NOMO-1 treated with DMSO at 0.1 percent for 48 hours (cell line): Measurements from ENCODE around the gene PSENEN.

Experiments
- DNase-seq: peaks from one replicate; lab custom pipeline; 2025; ENCODE audit not compliant: unreplicated experiment; lab: John Stamatoyannopoulos, UW

Gene PSENEN

DNA sequence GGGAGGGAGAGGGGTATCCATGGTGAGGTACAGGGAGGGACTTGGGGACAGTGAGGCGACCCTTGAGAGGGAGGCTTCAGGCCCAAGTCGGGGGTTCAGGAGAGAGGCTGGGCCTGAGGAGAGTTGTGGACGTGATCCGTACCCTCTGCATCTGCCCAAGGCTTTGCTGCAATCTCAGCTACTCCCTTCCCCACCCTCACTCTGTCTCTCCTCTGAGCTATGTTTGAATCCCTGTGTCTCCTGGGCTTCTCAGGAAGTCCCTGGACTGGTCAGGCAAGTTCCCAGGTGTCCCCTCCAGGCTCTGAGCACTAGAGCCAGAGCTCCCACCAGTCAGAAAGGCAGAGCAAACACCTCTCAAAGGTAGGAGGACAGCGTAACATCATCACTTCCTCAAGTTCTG is 4.7 kb downstream of the PSENEN start:
- DNase-seq = no peak

DNA sequence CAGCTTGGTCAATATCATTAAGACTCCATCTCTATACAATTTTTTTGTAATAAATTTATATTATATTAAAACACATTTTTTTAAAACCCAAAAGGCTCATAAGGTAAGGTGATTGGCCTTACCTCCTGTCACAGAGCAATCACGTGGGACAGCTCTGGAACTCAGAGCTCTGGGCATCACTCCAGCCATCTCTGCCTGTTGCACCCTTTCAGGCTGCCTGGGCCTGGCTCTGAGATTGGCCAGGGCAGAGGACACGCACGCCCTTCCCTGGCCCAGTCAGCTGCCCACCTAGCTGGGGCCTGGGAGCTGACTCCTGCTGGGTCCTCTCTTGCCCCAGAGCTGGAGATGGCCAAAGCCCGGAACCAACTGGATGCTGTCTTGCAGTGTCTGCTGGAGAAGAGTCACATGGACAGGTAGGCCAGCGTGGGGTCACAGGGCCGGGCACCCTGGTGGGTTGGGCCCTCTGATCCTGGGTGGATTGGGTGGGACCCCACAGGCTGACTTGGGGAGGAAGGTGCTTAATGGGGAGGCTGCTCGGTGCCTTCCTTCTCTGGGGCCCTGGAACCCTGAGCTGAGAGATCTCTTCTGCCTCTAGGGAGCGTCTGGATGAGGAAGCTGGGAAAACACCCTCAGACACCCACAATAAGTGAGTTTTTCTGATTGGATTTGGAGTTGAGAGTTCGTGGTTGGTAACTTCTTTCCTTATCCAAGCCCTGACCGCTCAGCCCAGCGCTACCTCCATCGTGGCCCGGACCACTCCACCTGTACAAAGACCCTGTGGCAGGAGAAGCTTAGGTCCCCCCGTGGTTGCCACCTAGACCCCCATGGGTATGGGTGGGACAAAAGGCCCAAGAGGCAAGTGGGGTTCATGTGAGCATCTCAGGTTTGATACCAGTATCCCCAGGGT is 6.6 kb downstream of the PSENEN start:
- DNase-seq = no peak

DNA sequence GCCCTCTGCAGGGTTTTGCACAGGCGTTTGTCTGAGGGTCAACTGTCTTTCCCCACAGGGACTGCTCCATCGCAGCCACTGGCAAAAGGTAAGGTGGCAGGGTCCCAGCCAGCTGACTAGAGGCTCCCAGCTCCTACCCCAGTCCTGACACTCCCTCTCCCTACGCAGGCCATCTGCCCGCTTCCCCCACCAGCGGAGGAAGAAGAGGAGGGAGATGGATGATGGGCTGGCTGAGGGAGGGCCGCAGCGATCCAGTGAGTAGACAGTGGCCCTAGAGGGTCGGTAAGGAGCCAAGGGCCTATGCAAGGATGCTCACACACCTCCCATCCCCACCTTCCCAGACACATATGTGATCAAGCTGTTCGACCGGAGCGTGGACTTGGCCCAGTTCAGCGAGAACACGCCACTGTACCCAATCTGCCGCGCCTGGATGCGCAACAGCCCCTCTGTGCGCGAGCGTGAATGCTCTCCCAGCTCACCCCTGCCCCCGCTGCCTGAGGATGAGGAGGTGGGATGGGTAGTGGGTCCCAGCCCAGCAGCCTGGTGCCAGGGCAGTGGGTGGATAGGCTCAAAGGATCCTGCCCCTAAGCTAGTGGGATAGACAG is 7.4 kb downstream of the PSENEN start:
- no peak for DNase-seq

DNA sequence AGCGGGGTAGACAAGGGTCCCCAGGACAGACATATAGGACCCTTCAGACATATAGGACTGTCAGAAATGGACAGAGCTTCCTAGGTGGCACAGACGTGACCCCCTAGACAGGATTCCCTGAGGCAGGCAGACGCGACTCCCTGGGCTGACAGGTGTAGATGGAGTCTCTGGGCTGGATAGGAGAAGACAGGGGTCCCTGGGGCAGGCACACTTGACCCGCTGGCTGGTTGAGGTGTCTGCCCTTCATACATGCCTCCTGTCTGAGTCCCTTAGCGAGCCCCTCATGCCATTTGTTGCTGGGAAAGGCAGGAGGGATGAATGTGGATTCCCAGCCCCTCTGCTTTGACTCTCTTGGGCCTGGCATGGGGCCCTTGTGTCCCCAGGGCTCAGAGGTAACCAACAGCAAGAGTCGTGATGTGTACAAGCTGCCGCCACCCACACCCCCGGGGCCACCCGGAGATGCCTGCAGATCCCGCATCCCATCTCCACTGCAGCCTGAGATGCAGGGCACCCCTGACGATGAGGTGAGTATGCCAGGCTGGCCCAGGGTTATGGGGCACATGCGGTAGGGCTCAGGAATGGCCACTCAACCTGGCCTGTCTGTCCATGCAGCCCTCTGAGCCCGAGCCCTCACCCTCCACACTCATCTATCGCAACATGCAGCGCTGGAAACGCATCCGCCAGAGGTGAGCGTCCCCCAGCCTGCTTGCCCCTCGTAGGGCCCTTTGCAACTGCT is 8.4 kb downstream of the PSENEN start:
- DNase-seq = no peak

DNA sequence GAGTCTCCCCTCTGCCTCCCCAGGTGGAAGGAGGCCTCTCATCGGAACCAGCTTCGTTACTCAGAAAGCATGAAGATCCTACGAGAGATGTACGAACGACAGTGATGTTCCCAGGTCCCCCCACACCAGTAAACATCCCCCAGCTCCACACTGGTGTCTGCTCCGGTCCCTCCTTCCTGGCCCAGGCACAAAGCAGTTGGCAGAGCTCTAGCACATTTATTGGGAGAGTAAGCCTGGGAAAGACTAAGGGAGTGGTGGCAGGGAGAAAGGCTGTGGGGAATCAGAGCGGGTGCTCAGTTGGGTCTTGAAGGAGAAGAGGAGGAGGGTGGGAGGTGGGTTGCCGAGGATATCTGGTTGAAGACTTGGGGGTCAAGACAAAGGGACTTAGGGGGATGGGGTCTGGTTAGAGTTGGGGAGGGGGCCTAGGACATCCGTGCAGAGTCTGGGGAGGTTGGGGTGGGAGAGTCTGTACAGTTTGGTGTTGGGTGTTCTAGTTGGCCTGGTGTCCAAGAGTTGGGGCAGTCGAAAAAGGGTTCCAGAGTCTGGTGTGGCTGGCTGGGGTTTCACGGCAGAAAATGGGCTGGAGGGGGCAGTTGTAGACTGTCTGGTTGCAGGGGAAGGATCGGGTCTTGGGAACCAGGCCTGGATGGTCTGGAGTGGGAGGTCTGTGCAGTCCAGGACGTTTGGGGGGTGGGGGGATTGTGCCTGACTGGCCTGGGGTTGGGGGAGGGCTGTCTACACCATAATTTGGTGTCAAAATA is 9.1 kb downstream of the PSENEN start:
- DNase-seq = no peak

DNA sequence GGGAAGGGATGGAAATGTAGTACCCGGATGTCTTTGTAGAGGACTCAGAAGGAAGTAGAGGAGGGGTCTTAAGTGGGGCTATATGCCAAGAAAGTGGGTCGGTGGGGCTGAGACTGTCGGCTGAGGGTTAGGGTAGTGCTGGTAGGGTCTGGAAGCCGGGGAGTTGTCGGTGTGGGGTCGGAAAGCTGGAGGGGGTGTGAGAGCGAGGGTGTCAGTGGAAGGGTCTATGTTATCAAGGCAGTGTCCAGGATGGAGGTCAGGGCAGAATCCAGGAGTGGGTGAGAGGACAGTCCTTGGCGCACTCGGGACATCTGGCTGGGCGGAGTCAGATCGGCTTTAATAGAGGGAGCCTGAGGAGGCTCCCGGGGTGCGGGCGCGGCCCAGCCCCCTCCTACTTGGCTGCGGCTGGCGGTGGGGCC is 9.7 kb downstream of the PSENEN start:
- no peak for DNase-seq

DNA sequence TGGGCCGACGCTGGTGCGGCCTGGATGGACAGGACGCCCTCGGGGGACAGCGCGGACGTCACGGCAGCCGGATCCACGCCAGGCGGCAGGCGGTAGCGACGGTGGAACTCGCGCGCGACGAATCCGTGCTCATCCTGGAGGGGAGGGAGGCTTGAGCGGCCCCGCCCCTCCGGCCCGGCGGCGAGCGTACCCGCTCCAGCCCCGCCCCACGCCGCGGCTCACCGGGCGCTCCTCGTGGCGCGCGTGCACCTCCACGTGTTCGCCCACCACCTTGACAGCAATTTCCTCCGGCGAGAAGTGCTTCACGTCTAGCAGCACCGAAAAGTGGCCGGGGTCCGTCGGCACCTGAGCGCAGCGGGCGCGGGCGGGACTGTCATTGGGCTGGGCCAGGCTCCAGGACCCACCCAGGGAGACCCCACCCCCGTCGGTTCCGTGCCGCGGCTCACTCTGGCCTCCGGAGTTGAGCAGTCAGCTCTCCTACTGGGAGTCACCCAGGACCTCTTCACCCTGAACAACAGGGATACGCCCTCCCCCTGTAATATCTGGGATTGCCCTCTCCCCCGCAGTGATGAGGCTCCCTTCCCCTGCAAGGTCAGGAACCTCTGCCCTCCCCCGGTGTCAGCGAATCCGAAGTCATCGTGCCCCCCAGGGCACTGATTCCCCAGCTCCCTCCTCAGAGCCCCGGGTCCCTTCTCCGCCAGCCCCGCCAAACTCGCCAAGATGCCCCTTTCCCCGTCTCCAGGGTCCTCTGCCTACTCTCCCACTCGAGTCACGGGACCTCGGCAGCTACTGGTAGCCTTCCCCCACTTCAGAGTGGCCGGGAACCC is 10.3 kb downstream of the PSENEN start:
- no peak for DNase-seq

DNA sequence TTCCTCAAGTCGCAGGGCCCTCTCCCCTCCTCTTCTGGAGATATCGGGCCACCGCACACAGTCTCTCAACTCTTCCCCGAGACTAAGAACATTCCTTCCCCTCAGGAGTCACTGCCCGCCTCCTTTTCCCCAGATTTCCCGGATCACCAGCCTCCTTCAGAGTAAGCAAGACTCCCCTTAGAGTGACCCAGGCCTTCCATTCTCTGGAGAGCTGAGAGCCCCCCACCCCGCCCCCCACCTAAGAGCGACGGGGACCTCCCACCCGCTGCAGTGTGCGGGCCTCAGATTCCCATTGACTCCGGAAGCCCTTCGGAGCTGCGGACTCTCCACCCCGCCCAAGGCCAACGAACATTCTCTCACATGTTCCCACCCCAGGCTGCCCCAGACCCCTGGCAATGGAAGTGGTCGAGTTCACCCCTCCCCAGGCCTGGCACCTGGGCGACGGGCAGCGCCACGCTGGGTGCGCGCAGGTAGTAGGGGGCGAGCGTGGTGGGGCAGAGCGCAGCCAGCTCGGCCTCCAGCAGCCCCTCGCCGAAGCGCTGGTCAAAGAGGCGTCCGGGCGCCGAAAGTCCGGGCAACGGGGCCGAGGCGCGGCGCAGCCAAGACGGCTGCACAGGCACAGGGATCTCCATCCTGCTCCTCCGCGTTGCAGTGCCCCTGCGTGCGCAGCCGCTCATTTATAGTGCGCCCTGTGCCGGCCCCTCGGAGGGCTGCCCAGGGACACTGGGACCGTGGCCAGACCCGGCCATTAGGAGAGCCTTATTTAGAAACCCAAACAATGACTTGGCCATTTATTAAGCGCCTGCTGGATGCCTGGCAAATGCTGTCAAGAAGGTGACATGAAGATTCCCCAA is 11.2 kb downstream of the PSENEN start, which contains the start of gene HSPB6:
Gene HSPB6, minus strand, starts transcription at position 653 of the 854 bp plus-strand sequence. Its CDS starts 21 bp downstream, at position 632.
- DNase-seq = no peak

DNA sequence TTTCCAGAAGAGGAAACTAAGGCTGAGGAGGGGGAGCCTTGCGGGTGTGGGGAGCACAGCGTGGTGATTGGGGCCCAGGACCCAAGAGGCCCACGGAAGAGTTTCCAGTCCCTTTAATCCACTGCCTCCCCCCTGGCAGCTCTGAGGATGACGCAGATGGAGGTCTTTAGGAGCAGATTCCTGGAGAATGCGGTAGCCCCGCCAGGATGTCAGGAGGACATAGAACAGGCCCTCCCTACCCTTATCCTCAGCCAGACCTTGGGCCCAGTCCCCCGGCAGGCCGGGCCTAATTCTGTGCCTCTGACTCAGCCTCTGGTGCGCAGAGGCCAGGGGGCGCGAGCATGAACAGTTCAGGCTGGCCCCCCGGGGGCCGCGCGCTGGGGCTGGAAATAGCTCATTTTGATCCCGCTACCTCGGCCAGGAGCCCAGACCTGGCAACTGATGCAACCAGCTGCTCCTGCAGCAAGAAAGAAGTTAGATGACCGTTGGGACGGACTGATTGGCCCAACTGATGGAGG is 11.8 kb downstream of the PSENEN start:
- DNase-seq = no peak

DNA sequence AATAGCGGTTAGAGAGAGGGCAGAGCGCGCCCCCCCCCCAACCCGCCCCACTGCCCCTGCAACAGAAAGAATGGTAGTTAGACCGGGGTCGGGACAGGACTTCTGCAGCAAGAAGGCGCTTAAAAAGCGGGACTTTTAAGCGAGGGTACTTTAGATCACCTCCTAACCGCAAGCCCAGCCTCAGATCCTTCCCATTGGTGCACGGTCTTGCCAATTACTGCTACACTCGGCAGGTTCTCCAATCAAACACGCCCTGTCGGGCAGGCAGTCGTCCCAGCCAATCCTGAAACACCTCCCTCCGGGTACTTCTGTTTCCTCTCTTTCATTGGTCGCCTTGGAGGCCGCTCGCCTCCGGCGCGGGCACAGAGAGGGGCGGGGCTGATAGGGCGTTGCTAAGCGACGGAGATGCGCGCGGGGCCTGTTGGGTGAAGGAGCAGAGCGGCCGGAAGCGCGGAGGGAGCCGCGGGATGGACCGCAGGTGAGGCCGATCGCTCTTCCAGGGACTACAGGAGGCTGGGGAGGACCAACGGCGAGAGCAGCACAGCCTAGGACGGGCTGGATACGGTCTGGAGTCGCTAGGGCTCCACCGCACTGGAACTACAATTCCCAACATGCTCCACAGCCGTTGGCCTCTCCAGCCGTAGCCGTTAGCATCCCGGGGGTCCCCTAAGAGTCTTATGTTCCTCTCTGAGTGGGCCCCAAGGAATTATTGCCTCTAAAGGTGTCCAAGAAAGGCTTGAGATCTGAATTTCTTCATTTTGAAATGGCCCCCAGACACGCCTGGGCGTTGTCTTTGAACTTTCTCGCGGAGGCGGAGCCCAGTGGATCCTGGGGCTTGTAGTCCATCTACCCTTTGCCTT is 12.5 kb downstream of the PSENEN start, which contains the start of gene PROSER3:
Gene PROSER3, plus strand, starts transcription at position 428 of the 860 bp plus-strand sequence. Its CDS starts 40 bp downstream, at position 468.
- peak; percentile 99 for DNase-seq

DNA sequence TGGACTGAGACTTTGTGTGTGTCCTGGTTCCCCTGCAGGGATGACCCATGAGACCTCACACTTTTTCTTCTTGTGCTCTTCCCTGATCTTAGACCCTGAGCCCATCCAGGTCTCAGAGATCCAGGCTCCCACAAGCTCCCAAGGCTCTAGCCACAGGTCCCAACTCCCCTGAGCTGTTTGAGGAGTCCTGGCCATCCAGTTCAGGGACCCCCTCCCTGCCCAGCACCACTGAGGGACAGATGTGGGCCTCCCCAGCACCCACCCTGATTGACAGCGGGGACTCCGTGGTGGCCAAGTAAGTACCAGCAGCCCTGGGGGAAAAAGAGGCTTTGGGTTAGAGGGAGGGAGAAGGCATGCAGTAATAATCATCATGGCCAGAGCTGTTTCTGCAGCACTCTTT is 14.2 kb downstream of the PSENEN start:
- no peak for DNase-seq

DNA sequence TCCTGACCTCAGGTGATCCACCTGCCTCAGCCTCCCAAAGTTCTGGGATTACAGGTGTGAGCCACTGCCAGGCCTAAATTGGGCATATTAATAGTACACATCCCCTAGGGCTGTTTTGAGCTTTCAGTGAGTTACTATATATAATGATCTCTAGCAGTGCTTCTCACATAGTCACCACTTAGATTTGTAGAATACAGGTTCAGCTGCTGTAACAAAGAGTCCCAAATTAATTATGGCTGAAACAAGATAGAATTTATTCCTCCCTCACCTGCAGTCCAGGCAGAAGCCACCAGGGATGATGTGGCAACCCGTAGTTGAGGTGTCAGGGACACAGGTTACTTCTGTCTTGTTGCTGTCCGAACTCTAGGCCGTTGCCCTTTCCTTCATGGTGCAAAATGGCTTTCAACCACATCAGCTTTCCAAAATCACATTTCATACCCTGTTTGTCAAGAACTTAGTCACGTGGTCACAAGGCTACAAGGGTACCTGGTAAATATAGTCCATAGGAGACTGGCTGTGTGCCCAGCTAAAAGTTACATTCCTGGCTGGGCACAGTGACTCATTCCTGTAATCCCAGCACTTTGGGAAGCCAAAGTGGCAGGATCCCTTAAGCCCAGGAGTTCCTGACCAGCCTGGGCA is 15.4 kb downstream of the PSENEN start:
- no peak for DNase-seq

DNA sequence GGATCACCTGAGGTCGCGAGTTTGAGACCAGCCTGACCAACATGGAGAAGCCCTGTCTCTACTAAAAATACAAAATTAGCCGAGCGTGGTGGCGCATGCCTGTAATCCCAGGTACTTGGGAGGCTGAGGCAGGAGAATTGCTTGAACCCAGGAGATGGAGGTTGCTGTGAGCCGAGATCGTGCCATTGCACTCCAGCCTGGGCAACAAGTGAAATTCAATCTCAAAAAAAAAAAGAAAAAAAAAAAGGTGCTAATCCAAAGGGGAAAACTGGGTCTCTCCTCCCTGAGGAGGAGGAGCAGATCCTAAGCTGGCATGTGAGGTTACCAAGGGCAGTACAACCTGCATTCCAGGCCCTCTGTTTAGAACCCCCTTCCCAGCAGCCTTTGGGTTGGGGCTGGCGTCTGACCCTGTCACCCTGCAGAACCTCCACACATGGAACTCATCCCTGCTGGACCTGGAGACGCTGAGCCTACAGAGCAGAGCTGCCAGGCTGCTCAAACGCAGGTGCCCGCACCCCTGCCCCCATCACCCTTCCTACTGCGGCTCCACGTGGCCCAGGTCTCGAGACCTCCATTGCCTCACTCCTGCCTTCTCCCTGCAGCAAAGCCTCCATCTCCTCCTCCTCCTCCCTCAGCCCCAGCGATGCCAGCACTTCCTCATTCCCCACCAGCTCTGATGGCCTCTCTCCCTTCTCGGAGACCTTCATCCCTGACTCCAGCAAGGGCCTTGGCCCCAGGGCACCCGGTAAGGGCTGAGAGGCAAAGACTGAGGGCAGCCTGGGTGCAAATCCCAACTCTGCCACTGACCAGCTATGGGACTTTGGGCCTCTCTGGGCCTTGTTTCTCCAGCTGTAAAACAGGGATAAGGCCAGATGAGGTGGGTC is 19.2 kb downstream of the PSENEN start:
- DNase-seq = no peak

DNA sequence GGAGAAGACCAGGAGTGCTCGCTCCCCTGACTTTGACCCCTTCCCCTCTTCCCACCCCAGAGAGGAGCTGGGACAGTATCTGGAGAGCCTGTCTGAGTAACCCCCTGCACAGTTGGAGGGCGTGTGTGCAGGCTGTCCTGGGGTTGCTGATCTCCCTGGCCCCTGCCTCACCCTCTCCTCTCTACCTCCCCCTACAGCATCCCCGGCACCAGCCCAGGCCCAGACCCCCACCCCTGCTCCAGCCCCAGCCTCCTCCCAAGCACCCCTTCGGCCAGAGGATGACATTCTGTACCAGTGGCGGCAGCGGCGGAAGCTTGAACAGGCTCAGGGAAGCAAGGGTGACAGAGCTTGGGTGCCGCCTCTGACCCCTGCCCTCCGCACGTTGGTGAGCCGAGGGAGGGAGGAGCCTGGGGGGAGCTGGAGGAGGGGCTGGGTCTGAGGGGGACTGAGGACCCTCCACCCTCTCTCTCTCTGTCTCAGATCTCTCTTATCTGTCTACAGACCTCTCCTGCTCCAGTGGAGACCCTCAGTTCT is 21.2 kb downstream of the PSENEN start:
- DNase-seq = no peak

DNA sequence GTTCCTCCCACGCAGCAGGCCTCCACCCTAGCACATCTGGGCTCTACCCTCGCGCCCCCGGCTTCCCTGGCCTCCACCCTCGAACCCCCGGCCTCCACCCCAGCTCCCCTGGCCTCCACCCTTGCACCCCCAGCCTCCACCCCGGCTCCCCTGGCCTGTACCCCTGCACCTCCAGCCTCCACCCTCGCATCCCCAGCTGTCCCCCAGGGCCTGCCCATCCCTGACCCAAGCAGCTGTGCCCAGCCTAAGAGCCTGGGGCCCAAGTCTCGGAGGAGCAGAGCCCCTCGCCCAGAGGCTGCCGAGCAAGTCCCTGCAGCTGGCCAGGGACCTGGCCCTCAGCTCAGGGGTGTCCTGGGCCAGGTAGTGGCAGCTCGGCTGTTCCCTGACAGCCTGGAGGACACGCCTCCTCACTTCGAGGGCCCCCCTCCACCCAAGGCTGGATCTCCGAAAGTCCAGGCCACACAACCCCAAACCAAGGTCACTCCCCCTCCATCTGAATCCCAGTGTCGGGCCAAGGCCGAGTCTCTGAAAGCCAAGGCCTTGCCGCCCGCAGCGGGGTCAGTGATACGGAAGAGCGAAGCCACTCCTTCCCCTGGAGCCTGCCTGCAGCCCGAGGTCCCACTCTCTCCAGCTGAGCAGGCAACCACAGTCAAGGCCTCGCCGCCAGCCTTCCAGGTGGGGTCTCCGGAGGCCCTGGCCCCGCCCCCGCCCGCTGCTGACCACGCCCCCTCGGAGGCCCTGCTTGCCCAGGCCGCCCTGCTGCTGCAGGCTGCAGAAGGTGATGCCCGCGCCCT is 22.0 kb downstream of the PSENEN start:
- no peak for DNase-seq
